Transverse colon (tissue), 4 donors: ENCODE data around the gene SUCLA2.

ENCODE experiments used
- CTCF ChIP-seq, 5 experiments: fragments of 200-600 bp in 3 of 5; fragments of 450-650 bp in 2 of 5; sonication (generic) in 3 of 5; IDR thresholded peaks; 1 replicate in 2 of 5; 2 replicates in 3 of 5; pipeline ENCODE4 v1.5.1; 2016 to 2017; ENCODE audit warnings: antibody characterized with exemption in 5 of 5, inconsistent platforms in 3 of 5, mild to moderate bottlenecking in 2 of 5, moderate library complexity in 1 of 5
- EP300 ChIP-seq: sonication (generic); formaldehyde crosslinking; IDR thresholded peaks from one replicate; pipeline ENCODE4 v1.6.1; 2017; ENCODE audit warnings: antibody characterized with exemption, low read depth
- POLR2A ChIP-seq: fragments of 450-650 bp; IDR thresholded peaks from one replicate; pipeline ENCODE4 v1.6.1; 2016; ENCODE audit warnings: antibody characterized with exemption, mild to moderate bottlenecking, moderate library complexity
- POLR2AphosphoS5 ChIP-seq, 3 donors: sonication (generic); formaldehyde crosslinking; IDR thresholded peaks; one replicate each; pipeline ENCODE4 v1.6.1; 2016; ENCODE audit warnings: antibody characterized with exemption in 3 of 3

GRCh38 chr13:48009284-48009683, 8.2 kb upstream of the SUCLA2 start:
- TF ChIP-seq CTCF (IDR thresholded peaks at IDR 0.05) = no peak
- TF ChIP-seq POLR2A = no peak
- TF ChIP-seq EP300 = no peak
- no peak for TF ChIP-seq POLR2AphosphoS5 (IDR thresholded peaks at IDR 0.05)
